Parathyroid adenoma (tissue), 2 donors: ENCODE data around the gene PRR15L.

ENCODE experiments used
- H2AFZ ChIP-seq: fragments of 300-600 bp; sonication (generic); one replicate; pipeline ENCODE4 v1.7.0; 2017; ENCODE audit warnings: antibody characterized with exemption, mild to moderate bottlenecking
- H3K27ac ChIP-seq: fragments of 300-600 bp; sonication (generic); one replicate; pipeline ENCODE4 v1.7.0; 2017
- H3K27me3 ChIP-seq: fragments of 300-600 bp; sonication (generic); one replicate; pipeline ENCODE4 v1.7.0; 2017; ENCODE audit warnings: low read length; ENCODE audit not compliant: control insufficient read depth, insufficient read depth
- H3K36me3 ChIP-seq: fragments of 300-600 bp; sonication (generic); one replicate; pipeline ENCODE4 v1.7.0; 2017; ENCODE audit warnings: low read length; ENCODE audit not compliant: control insufficient read depth, insufficient read depth
- H3K4me1 ChIP-seq: fragments of 300-600 bp; sonication (generic); one replicate; pipeline ENCODE4 v1.7.0; 2017; ENCODE audit warnings: control low read depth
- H3K4me2 ChIP-seq: fragments of 300-600 bp; sonication (generic); one replicate; pipeline ENCODE4 v1.7.0; 2017; ENCODE audit warnings: low read length
- H3K4me3 ChIP-seq: fragments of 300-600 bp; sonication (generic); one replicate; pipeline ENCODE4 v1.7.0; 2017; ENCODE audit warnings: low read depth, low read length
- H3K79me2 ChIP-seq: fragments of 300-600 bp; sonication (generic); one replicate; pipeline ENCODE4 v1.7.0; 2017; ENCODE audit warnings: control low read depth
- H3K9ac ChIP-seq: fragments of 300-600 bp; sonication (generic); one replicate; pipeline ENCODE4 v1.7.0; 2017; ENCODE audit warnings: mild to moderate bottlenecking
- H3K9me3 ChIP-seq: fragments of 300-600 bp; sonication (generic); one replicate; pipeline ENCODE4 v1.7.0; 2017; ENCODE audit warnings: low read length; ENCODE audit not compliant: control insufficient read depth
- TF ChIP-seq, protein P1 (sequence below): fragments of 300-600 bp; sonication (generic); IDR thresholded peaks from one replicate; pipeline ENCODE4 v1.7.0; 2017; ENCODE audit warnings: antibody characterized with exemption, mild to moderate bottlenecking
- donor health status: primary hyperparathyroidism.

The PRR15L gene

GRCh38 chr17:47975823-47976205, 18.1 kb upstream of the PRR15L start:
- H3K9me3 ChIP-seq: no peaks in the 10 kb centered on the region
- no peak overlapping the region for H3K4me3 ChIP-seq
- no peak overlapping the region for H3K4me2 ChIP-seq
- H3K9ac ChIP-seq: no peak overlapping the region
- no peaks in the 10 kb centered on the region for H3K27me3 ChIP-seq
- no peaks in the 10 kb centered on the region for H3K36me3 ChIP-seq
- TF ChIP-seq, protein P1, sequence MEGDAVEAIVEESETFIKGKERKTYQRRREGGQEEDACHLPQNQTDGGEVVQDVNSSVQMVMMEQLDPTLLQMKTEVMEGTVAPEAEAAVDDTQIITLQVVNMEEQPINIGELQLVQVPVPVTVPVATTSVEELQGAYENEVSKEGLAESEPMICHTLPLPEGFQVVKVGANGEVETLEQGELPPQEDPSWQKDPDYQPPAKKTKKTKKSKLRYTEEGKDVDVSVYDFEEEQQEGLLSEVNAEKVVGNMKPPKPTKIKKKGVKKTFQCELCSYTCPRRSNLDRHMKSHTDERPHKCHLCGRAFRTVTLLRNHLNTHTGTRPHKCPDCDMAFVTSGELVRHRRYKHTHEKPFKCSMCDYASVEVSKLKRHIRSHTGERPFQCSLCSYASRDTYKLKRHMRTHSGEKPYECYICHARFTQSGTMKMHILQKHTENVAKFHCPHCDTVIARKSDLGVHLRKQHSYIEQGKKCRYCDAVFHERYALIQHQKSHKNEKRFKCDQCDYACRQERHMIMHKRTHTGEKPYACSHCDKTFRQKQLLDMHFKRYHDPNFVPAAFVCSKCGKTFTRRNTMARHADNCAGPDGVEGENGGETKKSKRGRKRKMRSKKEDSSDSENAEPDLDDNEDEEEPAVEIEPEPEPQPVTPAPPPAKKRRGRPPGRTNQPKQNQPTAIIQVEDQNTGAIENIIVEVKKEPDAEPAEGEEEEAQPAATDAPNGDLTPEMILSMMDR: no peak
- peaks cover 7% of the 10 kb centered on the region for H3K4me1 ChIP-seq
- H2AFZ ChIP-seq: no peak overlapping the region
- H3K27ac ChIP-seq: no peak overlapping the region
- H3K79me2 ChIP-seq: no peaks in the 10 kb centered on the region

- H3K27ac ChIP-seq: no peak overlapping the region
- no peak overlapping the region for H2AFZ ChIP-seq
- no peaks in the 10 kb centered on the region for H3K79me2 ChIP-seq
- H3K4me1 ChIP-seq: peaks cover 9% of the 10 kb centered on the region
- no peak overlapping the region for H3K9ac ChIP-seq
- no peaks in the 10 kb centered on the region for H3K27me3 ChIP-seq
- no peak overlapping the region for H3K4me2 ChIP-seq
- H3K4me3 ChIP-seq: no peak overlapping the region
- H3K36me3 ChIP-seq: no peaks in the 10 kb centered on the region
- TF ChIP-seq, protein P1: no peak
- no peaks in the 10 kb centered on the region for H3K9me3 ChIP-seq
Measured at GRCh38 chr17:47975189-47975822, 17.6 kb upstream of the PRR15L start.

- no peaks in the 10 kb centered on the region for H3K27me3 ChIP-seq
- peaks cover 9% of the 10 kb centered on the region for H3K4me1 ChIP-seq
- no peak overlapping the region for H2AFZ ChIP-seq
- no peak overlapping the region for H3K4me3 ChIP-seq
- H3K27ac ChIP-seq: no peak overlapping the region
- H3K4me2 ChIP-seq: no peak overlapping the region
- H3K36me3 ChIP-seq: no peaks in the 10 kb centered on the region
- TF ChIP-seq, protein P1: no peak
- H3K9me3 ChIP-seq: no peaks in the 10 kb centered on the region
- no peak overlapping the region for H3K9ac ChIP-seq
- no peaks in the 10 kb centered on the region for H3K79me2 ChIP-seq
Measured at GRCh38 chr17:47973541-47973940, 15.9 kb upstream of the PRR15L start.

GRCh38 chr17:47970725-47971499, 13.2 kb upstream of the PRR15L start, which contains the start of gene CDK5RAP3:
Gene CDK5RAP3, plus strand, starts transcription at chr17:47971113. Its CDS starts 34 bp downstream, at chr17:47971147.
- Histone ChIP-seq H3K27ac (peak within 1 kb of the TSS; percentile 65), H3K4me3 (peak within 1 kb of the TSS; percentile 95), H3K9me3 (no peaks in the 10 kb centered on the region), H3K27me3 (no peaks in the 10 kb centered on the region), H3K9ac (no peak within 1 kb of the TSS), H3K4me2 (peak within 1 kb of the TSS; percentile 79), H3K4me1 (peaks cover 4% of the 10 kb centered on the region), H2AFZ (peak within 1 kb of the TSS; percentile 99), H3K79me2 (no peaks in the 10 kb centered on the region), H3K36me3 (no peaks in the 10 kb centered on the region)
- TF ChIP-seq, protein P1: peak; percentile 99
